Neuron (in vitro differentiated cells): ENCODE results near the gene RAB5B.

ENCODE experiments used
- H2AFZ ChIP-seq: one replicate; pipeline ENCODE4 v1.6.1; 2013; ENCODE audit warnings: low read depth, mild to moderate bottlenecking, inconsistent platforms, low read length, moderate library complexity
- H3K27me3 ChIP-seq: one replicate; pipeline ENCODE4 v1.6.1; 2013; ENCODE audit warnings: low read length; ENCODE audit not compliant: insufficient read depth
- H3K36me3 ChIP-seq: one replicate; pipeline ENCODE4 v1.6.1; 2013; ENCODE audit warnings: low read length; ENCODE audit not compliant: insufficient read depth
- H3K4me1 ChIP-seq: one replicate; pipeline ENCODE4 v1.6.1; 2013; ENCODE audit warnings: low read length; ENCODE audit not compliant: insufficient read depth
- H3K4me3 ChIP-seq: 2 replicates; pipeline ENCODE4 v1.5.1; 2013; ENCODE audit warnings: mild to moderate bottlenecking, low read length, moderate library complexity
- H3K9me3 ChIP-seq: one replicate; pipeline ENCODE4 v1.6.1; 2013; ENCODE audit warnings: low read length

The RAB5B gene

GRCh38 chr12:55973599-55974307, at the start of gene RAB5B:
RAB5B (plus strand) TSS chr12:55974078; CDS start chr12:55986961, 12,883 bp downstream.
- Histone ChIP-seq H2AFZ (peak within 1 kb of the TSS; percentile 22), H3K36me3 (peaks cover 38% of the 10 kb centered on the region), H3K27me3 (no peaks in the 10 kb centered on the region), H3K9me3 (no peaks in the 10 kb centered on the region), H3K4me1 (peaks cover 23% of the 10 kb centered on the region), H3K4me3 (peak within 1 kb of the TSS; percentile 81)

- Histone ChIP-seq H3K4me3 (peak overlapping the region; percentile 91), H3K9me3 (no peaks in the 10 kb centered on the region), H3K4me1 (peaks cover 14% of the 10 kb centered on the region), H3K27me3 (no peaks in the 10 kb centered on the region), H2AFZ (no peak overlapping the region), H3K36me3 (peaks cover 16% of the 10 kb centered on the region)
These were observed 48.5 kb upstream of the RAB5B start for GRCh38 chr12:55925371-55925770.

GRCh38 chr12:55925870-55926737, 47.8 kb upstream of the RAB5B start:
- H3K27me3 ChIP-seq: no peaks in the 10 kb centered on the region
- peak overlapping the region; percentile 76 for H2AFZ ChIP-seq
- H3K36me3 ChIP-seq: peaks cover 16% of the 10 kb centered on the region
- H3K4me3 ChIP-seq: peak overlapping the region; percentile 91
- H3K9me3 ChIP-seq: no peaks in the 10 kb centered on the region
- peaks cover 19% of the 10 kb centered on the region for H3K4me1 ChIP-seq

- H3K4me3 ChIP-seq: peak overlapping the region; percentile 91
- H3K36me3 ChIP-seq: peaks cover 13% of the 10 kb centered on the region
- H3K27me3 ChIP-seq: no peaks in the 10 kb centered on the region
- no peaks in the 10 kb centered on the region for H3K9me3 ChIP-seq
- H2AFZ ChIP-seq: peak overlapping the region; percentile 76
- peaks cover 21% of the 10 kb centered on the region for H3K4me1 ChIP-seq
These were observed 46.9 kb upstream of the RAB5B start for GRCh38 chr12:55926738-55927587.

- H3K27me3 ChIP-seq: peaks cover 6% of the 10 kb centered on the region
- H3K4me3 ChIP-seq: peak within 1 kb of the TSS; percentile 91
- peaks cover 26% of the 10 kb centered on the region for H3K4me1 ChIP-seq
- H3K36me3 ChIP-seq: peaks cover 5% of the 10 kb centered on the region
- H2AFZ ChIP-seq: peak within 1 kb of the TSS; percentile 76
- no peaks in the 10 kb centered on the region for H3K9me3 ChIP-seq
These were observed 46.0 kb upstream of the RAB5B start, which contains the start of gene PYM1 for GRCh38 chr12:55927588-55928502. PYM1 (minus strand) TSS chr12:55927894; CDS start chr12:55927761, 133 bp downstream.

GRCh38 chr12:55929306-55929791, 44.5 kb upstream of the RAB5B start:
- H2AFZ ChIP-seq: no peak overlapping the region
- peaks cover 5% of the 10 kb centered on the region for H3K36me3 ChIP-seq
- H3K27me3 ChIP-seq: peaks cover 6% of the 10 kb centered on the region
- H3K9me3 ChIP-seq: no peaks in the 10 kb centered on the region
- H3K4me3 ChIP-seq: no peak overlapping the region
- H3K4me1 ChIP-seq: peaks cover 26% of the 10 kb centered on the region

GRCh38 chr12:55930771-55931316, 43.0 kb upstream of the RAB5B start, which contains the start of gene DGKA:
DGKA (plus strand) TSS chr12:55931162; CDS start chr12:55936504, 5,342 bp downstream.
- peak within 1 kb of the TSS; percentile 63 for H2AFZ ChIP-seq
- peak within 1 kb of the TSS; percentile 49 for H3K4me3 ChIP-seq
- peaks cover 6% of the 10 kb centered on the region for H3K27me3 ChIP-seq
- H3K4me1 ChIP-seq: peaks cover 19% of the 10 kb centered on the region
- no peaks in the 10 kb centered on the region for H3K36me3 ChIP-seq
- no peaks in the 10 kb centered on the region for H3K9me3 ChIP-seq

- H3K4me3 ChIP-seq: peak overlapping the region; percentile 49
- peaks cover 6% of the 10 kb centered on the region for H3K27me3 ChIP-seq
- H2AFZ ChIP-seq: peak overlapping the region; percentile 63
- peaks cover 14% of the 10 kb centered on the region for H3K4me1 ChIP-seq
- no peaks in the 10 kb centered on the region for H3K36me3 ChIP-seq
- no peaks in the 10 kb centered on the region for H3K9me3 ChIP-seq
These were observed 42.5 kb upstream of the RAB5B start for GRCh38 chr12:55931317-55931779.

- peaks cover 12% of the 10 kb centered on the region for H3K4me1 ChIP-seq
- peaks cover 6% of the 10 kb centered on the region for H3K27me3 ChIP-seq
- H3K9me3 ChIP-seq: no peaks in the 10 kb centered on the region
- peak overlapping the region; percentile 49 for H3K4me3 ChIP-seq
- peak overlapping the region; percentile 63 for H2AFZ ChIP-seq
- H3K36me3 ChIP-seq: no peaks in the 10 kb centered on the region
These were observed 41.9 kb upstream of the RAB5B start for GRCh38 chr12:55931780-55932550.

- H3K36me3 ChIP-seq: no peaks in the 10 kb centered on the region
- H3K4me3 ChIP-seq: peak overlapping the region; percentile 49
- H3K4me1 ChIP-seq: peaks cover 12% of the 10 kb centered on the region
- H3K27me3 ChIP-seq: peaks cover 6% of the 10 kb centered on the region
- H2AFZ ChIP-seq: peak overlapping the region; percentile 63
- no peaks in the 10 kb centered on the region for H3K9me3 ChIP-seq
These were observed 41.3 kb upstream of the RAB5B start for GRCh38 chr12:55932551-55932910.
